Testis (tissue), 3 donors: ENCODE results near the gene NFKB1. TPM values are rescaled to one million over a fixed set of nuclear protein-coding genes. Genes with fewer than 3 reads are reported as not detected.

Experiments
- DNase-seq: peaks from one replicate; pipeline ENCODE4 v3.0.0-alpha.2; 2019
- H3K27ac ChIP-seq, 2 donors: fragments of 200-600 bp; sonication (generic); one replicate each; pipeline ENCODE4 v1.5.1; 2019
- H3K27me3 ChIP-seq: fragments of 200-600 bp; sonication (generic); one replicate; pipeline ENCODE4 v1.5.1; 2019
- H3K36me3 ChIP-seq: fragments of 200-600 bp; sonication (generic); one replicate; pipeline ENCODE4 v1.5.1; 2017; ENCODE audit warnings: low read depth; ENCODE audit errors: missing control alignments
- H3K4me1 ChIP-seq: fragments of 200-600 bp; sonication (generic); one replicate; pipeline ENCODE4 v1.5.1; 2019
- H3K4me3 ChIP-seq, 2 donors: fragments of 200-600 bp; sonication (generic); one replicate each; pipeline ENCODE4 v1.5.1; 2017 to 2019
- H3K9me3 ChIP-seq: fragments of 200-600 bp; sonication (generic); one replicate; pipeline ENCODE4 v1.5.1; 2017
- POLR2A ChIP-seq: fragments of 450-650 bp; IDR thresholded peaks from one replicate; pipeline ENCODE4 v1.6.1; 2017; ENCODE audit warnings: antibody characterized with exemption, mild to moderate bottlenecking, moderate library complexity
- WGBS, 2 donors: methylation state at CpG; one replicate each; pipeline ENCODE4 v1.1.5; 2018; 5-methylcytosine and 5-hydroxymethylcytosine counted together
- intact Hi-C: fragments of 100-400 bp; cut with DNase I; formaldehyde crosslinking; loops from one replicate; pipeline ENCODE4 v1.15.1; 2023; ENCODE audit warnings: low total_unique reads
- polyA plus RNA-seq: library from polyadenylated mRNA; stranded (reverse); fragments of 350-450 nt; fragmentation: Illumina TruSeq; extraction: RNeasy Lipid Tissue Mini Kit (QIAGEN cat#74804); gene quantifications from one replicate; pipeline ENCODE4 v1.2.3, GENCODE V29; 2014; ENCODE audit warnings: low read depth, low replicate concordance; ENCODE audit not compliant: insufficient read depth
- total RNA-seq, 2 donors: library from RNA; depleted of rRNA; stranded (reverse); fragments of >200 nt; gene quantifications; one replicate each; pipeline ENCODE4 v1.2.3, GENCODE V29; 2016
- TF ChIP-seq, protein P1 (sequence below), 3 experiments: fragments of 450-650 bp in 2 of 3; fragments of 200-600 bp in 1 of 3; sonication (generic) in 1 of 3; IDR thresholded peaks; one replicate each; pipeline ENCODE4 v1.5.1; 2016 to 2019; ENCODE audit warnings: antibody characterized with exemption in 3 of 3, mild to moderate bottlenecking in 2 of 3, moderate library complexity in 1 of 3

The NFKB1 gene
- total and polyA plus RNA-seq, 3 donors from 2014 or later = 22.2 to 27.4 (median 24.6) TPM

DNA sequence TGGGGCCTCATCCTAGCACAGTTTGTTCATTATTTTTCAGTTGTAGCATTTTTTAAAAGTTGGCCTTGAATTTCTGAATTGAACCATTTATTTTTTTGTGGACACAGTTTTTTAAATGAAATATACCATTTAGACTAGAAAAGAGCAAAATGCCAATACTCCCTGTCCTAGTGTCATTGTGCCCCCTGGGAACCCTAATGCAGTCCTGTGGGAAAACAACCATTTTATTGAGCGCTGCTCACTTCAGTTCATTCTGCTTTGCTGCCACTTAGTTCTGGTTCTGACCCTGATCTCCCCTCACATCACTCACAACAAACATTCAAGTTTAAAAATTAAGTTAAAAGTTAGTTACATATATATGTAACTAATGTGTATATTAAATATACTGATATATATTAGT is 5.4 kb downstream of the NFKB1 start:
- H3K27me3 ChIP-seq = no peaks in the 10 kb centered on the region
- H3K27ac ChIP-seq = peak overlapping the region in 1 of 2 donors; percentile 50
- no peak for TF ChIP-seq POLR2A
- TF ChIP-seq, protein P1, sequence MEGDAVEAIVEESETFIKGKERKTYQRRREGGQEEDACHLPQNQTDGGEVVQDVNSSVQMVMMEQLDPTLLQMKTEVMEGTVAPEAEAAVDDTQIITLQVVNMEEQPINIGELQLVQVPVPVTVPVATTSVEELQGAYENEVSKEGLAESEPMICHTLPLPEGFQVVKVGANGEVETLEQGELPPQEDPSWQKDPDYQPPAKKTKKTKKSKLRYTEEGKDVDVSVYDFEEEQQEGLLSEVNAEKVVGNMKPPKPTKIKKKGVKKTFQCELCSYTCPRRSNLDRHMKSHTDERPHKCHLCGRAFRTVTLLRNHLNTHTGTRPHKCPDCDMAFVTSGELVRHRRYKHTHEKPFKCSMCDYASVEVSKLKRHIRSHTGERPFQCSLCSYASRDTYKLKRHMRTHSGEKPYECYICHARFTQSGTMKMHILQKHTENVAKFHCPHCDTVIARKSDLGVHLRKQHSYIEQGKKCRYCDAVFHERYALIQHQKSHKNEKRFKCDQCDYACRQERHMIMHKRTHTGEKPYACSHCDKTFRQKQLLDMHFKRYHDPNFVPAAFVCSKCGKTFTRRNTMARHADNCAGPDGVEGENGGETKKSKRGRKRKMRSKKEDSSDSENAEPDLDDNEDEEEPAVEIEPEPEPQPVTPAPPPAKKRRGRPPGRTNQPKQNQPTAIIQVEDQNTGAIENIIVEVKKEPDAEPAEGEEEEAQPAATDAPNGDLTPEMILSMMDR (IDR thresholded peaks at IDR 0.05) = no peak
- peaks cover 19% of the 10 kb centered on the region for H3K4me1 ChIP-seq
- no peak overlapping the region for H3K4me3 ChIP-seq
- intact Hi-C loops = no loop called here
- no peak for DNase-seq
- WGBS, 2 donors = 74 to 85% methylated on average over 1 of the region's 1 CpG
- H3K9me3 ChIP-seq = no peaks in the 10 kb centered on the region
- no peaks in the 10 kb centered on the region for H3K36me3 ChIP-seq

DNA sequence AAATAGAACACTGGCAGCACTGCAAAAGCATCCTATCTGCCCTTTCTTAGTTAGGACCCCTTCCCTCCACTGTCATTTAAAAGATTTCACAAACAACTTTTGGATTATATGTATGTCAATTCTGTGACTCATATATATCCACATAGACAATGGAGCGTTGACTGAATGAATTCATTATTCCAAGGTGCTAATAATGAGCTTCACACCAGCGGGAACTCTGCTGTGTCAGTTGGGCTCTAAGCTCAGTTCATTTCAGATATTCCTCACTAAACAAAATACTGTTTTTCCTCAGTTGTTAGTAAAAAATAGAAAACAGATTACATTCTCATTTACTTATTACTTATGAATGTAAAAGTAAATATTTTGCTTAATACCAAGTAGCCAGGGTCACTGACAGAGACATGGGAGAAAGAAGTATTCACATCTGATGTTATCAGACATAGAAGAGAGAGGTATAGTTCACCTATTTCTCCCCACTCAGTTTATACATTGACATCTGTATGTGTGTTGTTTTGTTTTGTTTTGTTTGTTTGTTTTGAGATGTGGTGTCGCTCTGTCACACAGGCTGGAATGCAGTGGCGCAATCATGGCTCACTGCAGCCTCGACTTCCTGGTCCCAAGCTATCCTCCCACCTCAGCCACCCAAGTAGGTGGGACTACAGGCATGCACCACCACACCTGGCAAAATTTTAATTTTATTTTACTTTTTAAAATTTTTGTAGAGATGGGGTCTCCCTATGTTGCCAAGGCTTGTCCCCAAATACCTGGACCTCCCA is 10.9 kb downstream of the NFKB1 start:
- no peaks in the 10 kb centered on the region for H3K27me3 ChIP-seq
- intact Hi-C loops = no loop called here
- no peak overlapping the region for H3K27ac ChIP-seq
- no peak for DNase-seq
- no peaks in the 10 kb centered on the region for H3K4me1 ChIP-seq
- WGBS, 2 donors = 92 to 94% methylated on average over 5 of the region's 5 CpGs
- H3K36me3 ChIP-seq = no peaks in the 10 kb centered on the region
- H3K9me3 ChIP-seq = no peaks in the 10 kb centered on the region
- no peak overlapping the region for H3K4me3 ChIP-seq
- TF ChIP-seq POLR2A = no peak
- TF ChIP-seq, protein P1 (IDR thresholded peaks at IDR 0.05) = no peak

DNA sequence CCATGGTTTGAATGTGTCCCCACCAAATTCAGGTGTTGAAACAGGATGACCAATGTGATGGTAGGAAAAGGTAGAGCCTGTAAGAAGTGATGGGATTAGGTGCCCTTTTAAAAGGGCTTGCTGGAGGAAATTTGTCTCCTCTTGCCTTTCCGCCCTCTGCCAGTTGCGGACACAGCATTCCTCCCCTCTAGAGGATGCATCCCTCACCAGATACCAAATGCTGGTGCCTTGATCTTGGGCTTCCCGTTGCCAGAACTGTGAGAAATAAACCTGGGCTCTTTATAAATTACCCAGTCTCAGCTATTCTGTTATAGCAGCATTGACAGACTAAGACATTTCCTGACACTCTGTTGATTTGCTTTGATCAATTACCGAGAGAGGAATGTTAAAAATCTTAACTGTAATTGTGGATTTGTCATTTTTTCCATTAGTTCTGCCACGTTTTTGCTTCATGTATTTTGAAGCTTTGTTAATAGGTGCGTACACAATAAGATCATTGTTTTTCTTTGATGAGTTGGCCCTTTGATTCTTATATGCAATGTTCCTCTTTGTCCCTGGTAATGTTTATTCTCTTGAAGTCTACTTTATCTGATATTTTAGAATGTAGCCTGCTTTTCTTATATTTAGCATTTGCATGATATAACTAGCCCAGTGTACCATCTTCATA is 13.3 kb downstream of the NFKB1 start:
- no peak for DNase-seq
- 85 to 93% methylated on average over 6 of the region's 6 CpGs for WGBS, 2 donors

DNA sequence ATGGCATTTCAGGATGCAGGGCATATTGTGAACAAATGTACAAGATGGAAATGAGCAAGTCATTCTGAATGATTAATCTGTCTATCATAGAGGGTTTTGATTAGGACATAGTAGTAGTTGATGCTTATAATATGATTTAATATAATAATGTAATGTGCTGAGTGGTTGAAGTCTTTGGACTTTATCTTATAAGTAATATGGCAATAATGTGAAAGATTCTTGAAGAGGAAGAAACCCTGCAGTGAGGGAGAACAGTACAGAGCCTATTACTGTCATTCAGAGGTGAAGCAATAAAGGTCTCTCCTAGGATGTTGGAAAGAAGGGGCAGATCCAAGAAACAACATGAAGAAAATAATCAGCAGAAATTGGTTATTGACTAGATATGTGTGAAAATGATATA is 16.6 kb downstream of the NFKB1 start:
- H3K27ac ChIP-seq = no peak overlapping the region
- H3K4me3 ChIP-seq = no peak overlapping the region
- DNase-seq = no peak
- TF ChIP-seq, protein P1 (IDR thresholded peaks at IDR 0.05) = no peak
- TF ChIP-seq POLR2A = no peak
- no peaks in the 10 kb centered on the region for H3K4me1 ChIP-seq
- H3K36me3 ChIP-seq = no peaks in the 10 kb centered on the region
- intact Hi-C loops = no loop called here
- H3K9me3 ChIP-seq = no peaks in the 10 kb centered on the region
- H3K27me3 ChIP-seq = no peaks in the 10 kb centered on the region

More for the DNA sequence above, 13.3 kb downstream of the NFKB1 start:
- Histone ChIP-seq H3K9me3 (no peaks in the 10 kb centered on the region), H3K36me3 (no peaks in the 10 kb centered on the region), H3K4me1 (no peaks in the 10 kb centered on the region), H3K27ac (no peak overlapping the region), H3K4me3 (no peak overlapping the region), H3K27me3 (no peaks in the 10 kb centered on the region)
- TF ChIP-seq POLR2A = no peak
- TF ChIP-seq, protein P1 (IDR thresholded peaks at IDR 0.05) = no peak
- intact Hi-C loops = no loop called here
